Activated naive CD8-positive, alpha-beta T cell treated with anti-CD3 and anti-CD28 coated beads, Interleukin-2, amount 50 U/mL, for 16 hours (primary cell): ENCODE measurements around the gene EPB41L5.
"Not testable (repeated sequence)": the region's sequence is repeated elsewhere in the genome, so short reads cannot be mapped to it uniquely, and the experiment has no call there.

Experiments
- DNase-seq: peaks from one replicate; pipeline ENCODE4 v3.0.0-alpha.2; 2020; ENCODE audit warnings: low read depth, low spot score

Gene EPB41L5

DNA sequence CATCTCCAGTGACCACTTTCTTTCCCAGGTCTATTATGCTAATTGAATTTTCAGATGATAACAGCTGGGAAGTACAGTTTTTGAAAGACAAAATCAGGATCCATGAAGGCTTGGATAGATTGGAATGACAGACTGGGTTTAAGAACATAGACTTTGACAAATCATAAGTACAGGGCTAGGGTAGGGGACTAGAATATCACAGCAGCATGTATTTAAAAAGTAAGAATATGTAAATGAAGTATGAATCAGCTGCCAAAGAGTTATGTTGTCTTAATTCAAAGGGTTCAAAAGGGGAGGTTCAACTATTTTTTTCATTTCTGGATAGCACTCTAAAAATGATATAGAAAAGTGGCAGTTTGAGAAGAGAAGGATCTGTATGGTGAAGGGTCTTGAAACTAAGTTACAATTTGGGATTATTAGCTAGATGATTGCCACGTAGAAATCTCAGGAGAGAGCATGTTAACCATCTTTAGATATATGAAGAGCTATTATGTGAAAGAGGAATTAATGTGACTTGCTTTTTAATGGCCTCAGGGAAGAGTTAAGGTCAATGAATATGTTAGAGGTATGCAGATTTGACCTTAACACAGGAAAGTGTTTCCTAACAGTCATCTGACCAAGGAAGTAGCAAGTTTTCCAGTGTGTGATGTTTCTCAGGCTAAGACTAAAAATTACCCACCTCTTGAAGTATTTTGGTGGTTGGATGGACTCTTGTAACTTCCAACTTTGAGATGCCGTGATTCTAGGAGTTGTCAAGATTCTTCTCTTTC is 128.6 kb downstream of the EPB41L5 start:
- no peak for DNase-seq

DNA sequence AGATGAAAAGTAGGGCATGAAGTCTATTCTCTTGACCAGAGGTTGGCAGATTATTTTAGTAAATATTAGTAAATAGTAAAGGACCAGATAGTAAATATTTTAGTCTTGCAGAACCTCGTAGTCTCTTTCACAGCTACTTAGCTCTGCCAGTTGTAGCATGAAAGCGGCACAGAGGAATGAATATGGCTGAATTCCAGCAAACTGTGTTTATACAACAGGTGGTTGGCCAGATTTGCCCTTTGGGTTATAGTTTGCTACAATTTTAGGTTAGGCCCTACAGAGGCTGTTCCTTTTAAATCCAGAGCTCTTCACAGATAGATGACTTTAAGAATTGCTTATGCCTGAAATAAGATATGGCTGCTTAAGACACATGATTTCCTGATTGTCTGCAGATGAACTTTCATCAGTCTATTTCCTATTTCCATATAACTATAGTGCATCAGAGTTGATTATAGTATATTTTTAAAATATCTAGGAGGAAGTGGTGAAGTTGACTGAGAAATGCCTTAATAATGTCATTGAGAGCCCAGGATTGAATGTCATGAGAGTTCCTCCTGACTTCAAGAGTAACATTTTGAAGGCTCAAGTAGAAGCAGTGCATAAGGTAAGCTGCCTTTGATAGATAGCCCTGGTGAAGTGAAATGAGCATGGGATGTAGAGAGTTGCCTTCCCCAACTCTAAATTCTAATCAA is 129.8 kb downstream of the EPB41L5 start:
- no peak for DNase-seq

DNA sequence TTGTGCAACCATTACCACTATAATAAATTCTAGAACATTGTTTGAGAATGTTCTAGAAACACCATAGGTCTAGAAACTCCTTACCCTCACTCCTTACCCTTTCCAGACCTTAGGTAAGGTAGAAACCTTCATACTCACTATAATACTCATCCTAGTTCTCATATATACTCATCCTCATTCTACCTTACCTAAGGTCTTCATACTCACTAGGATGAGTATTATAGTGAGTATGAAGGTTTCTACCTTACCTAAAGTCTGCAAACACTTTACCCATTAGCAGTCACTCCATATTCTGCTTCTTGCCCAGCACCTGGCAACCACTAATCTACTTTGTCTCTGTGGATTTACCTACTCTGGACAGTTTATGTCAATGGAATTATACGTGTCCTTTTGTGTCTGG is 135.4 kb downstream of the EPB41L5 start:
- DNase-seq = no peak

DNA sequence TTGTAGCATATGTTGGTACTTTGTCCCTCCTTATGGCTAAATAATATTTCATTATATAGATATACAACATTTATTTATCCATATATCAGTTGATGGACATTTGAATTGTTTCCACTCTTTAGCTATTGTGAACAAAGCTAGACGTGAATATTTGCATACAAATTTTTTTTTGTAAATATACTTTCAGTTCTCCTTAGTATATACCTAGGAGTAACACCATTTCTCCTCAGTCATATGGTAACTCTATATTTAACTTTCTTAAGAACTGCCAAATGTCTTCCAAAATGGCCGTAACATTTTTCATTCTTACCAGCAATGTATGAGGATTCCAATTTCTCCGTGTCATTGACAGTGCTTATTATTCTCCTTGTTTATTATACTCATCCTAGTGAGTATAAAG is 135.8 kb downstream of the EPB41L5 start:
- no peak for DNase-seq

DNA sequence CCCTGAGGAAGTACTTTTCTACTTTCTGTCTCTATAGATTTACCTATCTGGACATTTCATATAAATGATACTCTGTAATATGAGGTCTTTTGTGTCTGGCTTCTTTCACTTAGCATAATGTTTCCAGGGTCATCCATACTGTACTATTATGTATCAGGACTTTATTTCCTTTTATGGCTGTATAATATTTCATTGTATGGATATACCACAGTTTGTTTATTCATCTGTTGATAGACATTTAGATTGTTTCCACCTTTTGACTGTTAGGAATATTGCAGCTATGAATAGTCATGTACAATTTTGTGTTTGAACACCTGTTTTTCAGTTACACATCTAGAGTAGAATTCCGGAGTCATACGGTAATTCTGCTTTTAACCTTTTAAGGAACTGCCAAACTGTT is 136.5 kb downstream of the EPB41L5 start:
- no peak for DNase-seq

DNA sequence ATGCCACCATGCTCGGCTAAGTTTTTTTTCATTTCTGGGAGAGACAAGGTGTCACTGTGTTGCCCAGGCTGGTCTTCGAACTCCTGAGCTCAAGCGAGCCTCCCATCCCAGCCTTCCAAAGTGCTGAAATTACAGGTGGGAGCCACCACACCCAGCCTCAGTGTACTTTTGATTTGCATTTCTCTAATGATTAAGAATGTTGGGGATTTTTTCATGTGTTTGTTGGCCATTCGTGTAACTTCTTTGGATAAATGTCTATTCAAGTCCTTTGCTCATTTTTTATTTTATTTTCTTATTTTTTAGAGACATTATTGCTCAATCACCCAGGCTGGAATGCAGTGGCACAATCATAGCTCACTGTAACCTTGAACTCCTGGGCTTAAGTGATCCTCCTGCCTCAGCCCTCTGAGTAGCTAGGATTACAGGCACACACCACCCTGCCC is 137.2 kb downstream of the EPB41L5 start:
- no peak for DNase-seq

DNA sequence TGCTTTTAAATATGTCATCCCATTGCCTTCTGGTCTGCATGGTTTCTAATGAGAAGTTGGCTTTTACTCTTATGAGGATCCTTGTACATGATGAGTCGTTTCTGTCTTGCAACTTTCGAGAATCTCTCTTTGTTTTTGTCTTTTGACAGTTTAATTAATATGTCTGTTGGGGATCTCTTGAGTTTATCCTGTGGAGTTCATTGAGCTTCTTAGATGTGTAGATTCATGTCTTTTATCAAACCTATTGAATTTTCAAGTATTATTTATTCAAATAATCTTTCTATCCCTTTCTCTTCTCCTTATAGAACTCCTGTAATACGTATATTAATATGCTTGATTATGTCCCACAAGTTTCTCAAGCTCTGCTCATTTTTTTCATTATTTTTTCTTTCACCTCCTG is 142.4 kb downstream of the EPB41L5 start:
- DNase-seq = no peak

DNA sequence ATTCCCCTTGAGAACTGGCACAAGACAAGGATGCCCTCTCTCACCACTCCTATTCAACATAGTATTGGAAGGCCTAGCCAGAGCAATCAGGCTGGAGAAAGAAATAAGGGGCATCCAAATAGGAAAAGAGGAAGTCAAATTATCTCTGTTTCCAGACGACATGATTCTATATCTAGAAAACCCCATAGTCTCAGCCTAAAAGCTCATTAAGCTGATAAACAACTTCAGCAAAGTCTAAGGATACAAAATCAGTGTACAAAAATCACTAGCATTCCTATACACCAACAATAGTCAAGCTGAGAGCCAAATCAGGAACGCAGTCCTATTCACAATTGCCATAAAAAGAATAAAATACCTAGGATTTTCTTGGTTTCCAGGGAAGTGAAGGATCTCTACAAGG is 145.8 kb downstream of the EPB41L5 start:
- DNase-seq = not testable (repeated sequence)

DNA sequence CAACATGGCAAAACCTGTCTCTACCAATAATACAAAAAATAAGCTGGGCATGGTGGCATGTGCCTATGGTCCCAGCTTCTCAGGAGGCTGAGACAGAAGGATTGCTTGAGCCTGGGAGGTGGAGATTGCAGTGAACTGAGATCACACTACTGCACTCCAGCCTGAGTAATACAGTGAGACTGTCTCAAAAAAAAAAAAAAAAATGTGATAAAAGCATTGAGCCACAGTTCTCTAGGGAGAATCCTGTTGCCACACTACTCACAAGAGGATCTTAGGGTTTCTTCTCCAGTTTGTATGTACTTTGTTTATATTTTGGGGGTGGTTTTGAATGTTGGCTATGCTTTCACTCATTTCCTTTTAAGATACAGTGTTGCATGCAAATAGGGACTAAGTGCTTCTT is 148.3 kb downstream of the EPB41L5 start:
- no peak for DNase-seq

DNA sequence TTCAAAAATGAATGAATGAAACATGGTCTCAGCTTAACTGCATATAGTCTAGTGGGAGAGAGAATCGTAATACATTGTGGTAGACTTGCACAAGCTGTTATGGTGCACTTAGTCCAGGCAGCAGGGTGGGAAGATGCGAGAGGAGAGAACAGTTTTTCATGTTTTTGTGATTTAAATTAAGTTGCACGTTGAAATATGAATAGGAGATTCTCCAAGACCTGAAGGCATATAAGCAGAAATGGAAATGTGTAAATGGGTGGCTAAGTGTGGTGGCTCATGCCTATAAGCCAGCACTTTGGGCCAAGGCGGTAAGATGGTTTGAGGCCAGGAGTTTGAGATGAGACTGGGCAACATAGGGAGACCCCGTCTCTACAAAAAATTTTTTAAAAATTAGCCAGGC is 149.8 kb downstream of the EPB41L5 start:
- DNase-seq = no peak

DNA sequence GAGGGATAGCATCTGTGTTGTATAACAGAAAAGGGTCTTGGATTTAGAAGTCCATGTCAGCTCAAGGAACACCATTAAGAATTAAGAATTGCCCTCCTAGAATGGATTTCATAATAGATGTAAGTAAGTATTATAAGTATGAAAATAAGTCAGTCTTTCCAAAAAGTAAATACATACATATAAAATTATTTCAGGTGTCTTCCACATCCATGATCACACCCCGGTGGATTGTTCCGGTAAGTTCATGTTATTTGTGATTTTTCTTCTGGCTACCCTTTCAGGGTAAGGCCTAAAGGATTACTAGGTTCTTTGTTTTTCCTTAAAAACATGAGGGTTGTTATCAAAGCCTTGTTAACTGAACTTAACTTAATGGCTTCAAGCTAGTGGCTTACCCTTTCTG is 154.4 kb downstream of the EPB41L5 start:
- no peak for DNase-seq

DNA sequence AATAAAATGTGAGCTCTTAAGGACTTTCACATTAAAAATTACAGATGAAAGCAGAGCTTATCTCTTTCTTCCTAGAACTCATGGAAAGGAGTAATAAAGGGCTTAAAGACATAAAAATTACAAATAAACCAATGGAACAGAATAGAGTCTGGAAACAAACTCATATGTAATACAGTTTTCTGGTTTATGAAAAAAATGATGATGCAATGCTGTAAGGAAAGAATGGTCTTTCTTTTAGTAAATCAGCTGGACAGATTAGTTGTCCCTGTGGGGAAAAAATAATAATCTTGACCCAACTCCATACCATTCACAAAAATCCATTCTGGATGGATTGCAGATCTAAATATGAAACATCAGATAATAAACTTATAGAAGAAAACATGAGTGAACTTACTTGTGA is 156.1 kb downstream of the EPB41L5 start:
- no peak for DNase-seq

DNA sequence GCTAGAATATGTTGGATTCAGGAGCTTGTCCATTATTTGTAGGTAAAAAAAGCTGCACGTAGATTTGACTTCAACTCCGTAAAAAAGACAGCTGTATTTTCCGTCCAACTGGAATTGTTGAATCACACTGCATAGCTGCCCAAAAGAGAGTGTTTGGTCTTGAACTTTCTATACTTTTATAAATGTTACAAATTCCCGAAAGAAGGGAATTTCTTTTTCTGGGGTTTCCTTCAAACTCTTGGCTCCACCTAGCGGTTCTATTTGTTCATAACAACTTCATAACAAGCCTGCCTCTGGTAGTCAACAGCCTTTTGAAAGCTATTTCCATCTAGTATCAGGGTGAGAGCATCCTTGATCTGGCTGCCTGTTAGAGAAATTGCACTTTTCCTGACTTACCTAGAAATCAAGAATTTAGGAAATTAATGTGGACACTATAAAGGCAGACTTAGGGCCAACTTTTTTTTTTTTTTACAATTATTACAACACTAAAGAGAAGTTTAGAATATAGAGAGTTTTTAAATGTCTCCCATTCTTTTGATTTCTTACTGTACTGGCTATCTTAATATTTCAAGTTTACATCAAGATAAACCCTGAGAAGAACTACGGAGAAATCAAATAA is 162.2 kb downstream of the EPB41L5 start:
- DNase-seq = no peak

DNA sequence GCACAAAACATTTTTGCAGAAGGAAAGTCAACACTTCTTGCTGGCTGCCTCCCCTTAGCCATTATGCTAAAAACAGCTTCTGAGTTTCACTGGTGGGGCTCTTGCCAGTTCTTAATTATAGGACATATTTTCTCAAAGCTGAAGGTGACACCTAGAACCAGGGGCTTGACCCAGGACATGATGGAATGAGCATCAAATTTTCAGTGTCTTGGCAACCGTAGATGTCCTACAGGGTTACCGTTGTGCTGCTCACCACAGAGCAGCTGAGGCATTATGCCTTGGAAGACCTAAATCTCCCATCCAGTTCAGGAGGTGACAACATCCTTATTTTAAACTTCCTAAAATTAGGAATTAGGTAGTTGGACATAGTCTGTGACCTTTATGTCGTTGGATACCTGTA is 163.6 kb downstream of the EPB41L5 start:
- DNase-seq = no peak

DNA sequence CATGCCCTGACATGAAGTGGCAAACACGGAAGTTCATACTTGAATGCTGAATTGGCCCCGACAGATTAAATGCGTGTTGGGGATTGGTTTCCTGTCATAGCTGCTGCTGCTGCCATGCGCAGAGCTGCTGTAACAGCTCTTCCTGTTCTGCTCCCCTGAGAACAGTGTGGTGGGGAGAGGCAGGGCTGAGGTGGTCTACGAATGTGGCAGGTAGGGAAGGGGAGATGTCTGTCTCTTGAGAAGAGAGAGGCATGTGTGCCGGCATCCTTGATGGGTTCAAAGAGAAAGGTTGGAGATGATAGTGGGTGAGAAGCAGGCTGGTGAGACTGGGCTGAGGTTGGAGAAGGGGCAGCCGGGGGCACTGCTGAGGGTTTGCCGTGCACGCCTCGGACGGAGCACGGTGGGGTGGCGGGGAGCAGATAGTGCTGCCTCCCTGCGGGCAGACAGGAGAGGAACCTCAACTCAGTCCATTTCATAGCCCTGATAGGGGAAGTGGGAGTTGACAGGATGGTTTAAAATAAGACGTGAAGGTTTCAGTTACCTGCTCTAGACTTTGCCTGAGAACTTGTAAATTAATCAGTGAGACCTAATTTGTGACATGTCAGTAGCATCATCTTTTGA is 164.2 kb downstream of the EPB41L5 start:
- peak; percentile 63 for DNase-seq

DNA sequence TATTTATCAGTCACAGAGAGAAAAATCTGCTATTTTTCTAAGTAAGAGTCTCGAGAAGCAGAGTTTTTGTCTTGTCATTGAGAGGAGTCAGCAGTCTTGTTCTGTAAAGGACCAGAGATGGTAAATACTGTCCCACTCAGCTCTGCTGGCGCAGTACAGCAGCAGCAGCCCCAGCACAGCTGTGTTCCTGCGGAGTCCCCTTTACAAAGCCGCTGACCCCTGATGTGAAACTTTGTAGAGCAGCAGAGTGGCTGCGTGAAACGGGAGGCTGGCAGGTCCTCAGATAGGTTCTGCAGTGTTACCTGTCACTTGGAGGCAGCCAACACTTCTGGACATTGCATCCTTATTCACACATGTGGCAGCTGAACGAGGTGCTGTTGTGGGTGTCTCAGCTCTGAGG is 165.1 kb downstream of the EPB41L5 start:
- DNase-seq = no peak

DNA sequence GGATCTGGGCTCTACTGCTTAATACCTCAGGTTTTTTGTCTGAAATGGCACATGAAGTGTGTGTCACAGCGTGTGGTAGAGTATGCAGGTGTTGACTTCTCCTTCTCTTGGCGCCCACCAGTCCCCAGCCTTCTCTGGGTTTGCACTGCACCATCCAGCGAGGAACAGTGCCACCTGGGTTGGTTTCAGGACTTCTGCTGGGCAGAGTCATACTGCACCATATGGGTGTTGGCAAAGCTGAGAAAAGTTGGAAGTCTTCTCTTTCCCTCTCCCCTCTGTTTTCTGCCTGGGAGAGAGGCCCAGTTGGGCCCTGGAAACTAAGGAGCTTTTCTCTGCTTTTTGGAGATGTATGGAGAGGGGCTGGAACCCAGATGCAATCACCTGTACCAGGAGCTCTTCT is 166.5 kb downstream of the EPB41L5 start:
- DNase-seq = no peak

DNA sequence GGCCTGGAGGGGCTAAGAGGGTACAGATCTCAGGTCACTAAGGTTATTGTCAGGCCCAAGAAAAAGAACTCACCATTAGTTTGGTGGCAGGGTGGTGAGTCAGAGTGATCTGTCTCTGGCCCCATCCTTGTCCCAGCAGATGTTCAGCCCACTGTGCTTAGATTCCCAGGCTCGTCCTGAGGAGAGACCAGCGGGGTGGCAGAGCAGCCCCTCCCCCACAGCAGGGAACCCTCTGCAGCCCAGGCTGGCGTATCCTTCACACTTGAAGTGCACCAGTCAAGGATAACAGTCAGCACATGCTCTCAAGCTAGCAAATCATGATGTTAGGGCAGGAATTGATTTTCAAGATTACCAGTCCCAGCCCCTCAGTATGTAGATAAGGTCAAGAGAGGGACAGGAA is 167.2 kb downstream of the EPB41L5 start:
- no peak for DNase-seq

DNA sequence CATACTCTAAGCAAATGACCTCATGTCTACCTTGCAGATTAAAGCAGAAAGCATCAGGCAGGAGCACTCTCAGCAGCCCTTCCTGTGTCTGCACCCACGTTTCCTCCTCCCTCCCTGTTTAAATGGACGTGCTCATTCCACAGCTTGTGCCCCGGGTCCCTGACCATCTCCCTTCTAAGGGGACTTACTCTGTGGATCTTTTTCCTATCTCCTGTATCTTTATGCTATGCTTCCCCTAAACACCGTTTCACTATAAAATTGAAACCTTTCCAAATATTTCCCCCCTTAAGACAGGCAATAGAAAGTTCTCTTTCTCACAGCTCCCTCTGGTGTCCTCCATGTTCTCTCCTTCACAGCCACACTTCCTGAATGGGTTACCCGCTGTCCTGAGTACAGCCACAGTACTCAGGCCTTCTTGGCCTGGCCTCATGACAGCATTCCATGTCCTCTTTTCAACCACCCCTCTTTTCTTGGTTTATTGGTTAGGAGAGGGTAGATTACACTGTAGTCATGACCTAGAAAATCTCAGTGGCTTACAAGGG is 169.2 kb downstream of the EPB41L5 start:
- no peak for DNase-seq

DNA sequence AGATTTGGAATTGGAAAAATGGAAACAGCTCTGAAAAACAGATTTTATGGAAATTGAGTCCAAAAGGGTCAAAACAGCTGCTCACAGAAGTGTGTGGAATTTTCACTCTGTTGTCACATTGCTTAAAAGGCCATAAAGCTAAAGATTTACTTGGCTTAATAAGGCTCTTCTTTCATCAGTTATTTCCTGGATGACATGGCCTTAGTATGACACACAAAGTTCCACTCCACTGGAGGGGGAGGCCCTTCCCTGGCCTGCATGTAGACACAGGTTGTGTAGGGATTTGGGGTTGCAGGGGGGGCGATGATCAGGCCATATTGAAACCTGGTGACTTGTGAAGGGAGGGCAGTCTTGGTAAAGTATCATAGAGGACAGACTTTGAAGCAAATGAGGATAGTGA is 176.3 kb downstream of the EPB41L5 start:
- DNase-seq = no peak

DNA sequence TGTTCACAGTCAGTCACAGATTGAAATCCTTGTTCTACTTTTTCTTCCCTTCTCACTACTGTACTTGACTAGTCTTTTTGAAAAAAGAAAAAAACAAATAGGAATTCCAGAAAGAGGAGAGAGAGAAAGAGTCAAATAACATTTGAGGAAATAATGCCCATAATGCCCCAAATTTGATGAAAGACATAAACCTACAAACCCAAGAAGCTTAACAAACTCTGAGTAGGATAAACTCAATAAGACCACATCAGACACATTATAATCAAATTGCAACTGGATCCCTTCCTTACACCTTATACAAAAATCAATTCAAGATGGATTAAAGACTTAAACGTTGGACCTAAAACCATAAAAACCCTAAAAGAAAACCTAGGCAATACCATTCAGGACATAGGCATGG is 179.4 kb downstream of the EPB41L5 start:
- no peak for DNase-seq

DNA sequence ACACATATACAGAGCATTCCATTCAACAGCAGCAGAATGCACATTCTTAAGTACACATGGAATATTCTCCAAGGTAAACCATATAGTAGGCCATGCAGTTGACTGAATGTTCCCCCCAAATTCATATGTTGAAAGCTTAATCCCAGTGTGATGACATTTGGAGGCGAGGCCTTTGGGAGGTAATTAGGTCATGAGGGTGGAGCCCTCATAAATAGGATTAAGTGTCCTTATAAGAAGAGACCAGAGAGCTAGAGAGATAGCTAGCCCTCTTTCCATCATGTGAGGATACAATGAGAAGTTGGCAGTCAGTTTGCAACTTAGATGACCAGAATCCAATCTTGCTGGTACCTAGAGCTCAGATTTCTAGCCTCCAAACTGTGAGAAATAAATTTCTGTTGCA is 182.7 kb downstream of the EPB41L5 start:
- DNase-seq = no peak
